Measurements from ENCODE around the gene MST1R. TPM values are rescaled to one million over a fixed set of nuclear protein-coding genes. Genes with fewer than 3 reads are reported as not detected.

Gene MST1R
- total and polyA plus RNA-seq, 2 of the 4 experiments (the other 2 are of a cell fraction), result under 0.01 to 0.14 TPM

- ATAC-seq (ENCODE audit: low read depth) (no peak), DNase-seq (no peak)
- ChIA-PET CTCF (interaction anchor here (1.1 kb wide), 1 partner anchor 9 kb away, joined by 3 read pairs; no protein-coding TSS in a partner anchor), POLR2A (ENCODE audit: unreplicated experiment) (no interaction called here)
- H2AFZ ChIP-seq (replicated peaks; ENCODE audit: low read length, poor library complexity), result no peak overlapping the region
- no peak overlapping the region for H2BK120ac ChIP-seq (ENCODE audit: low read depth, low read length)
- H2AK5ac ChIP-seq (ENCODE audit: low read depth, low read length), result no peak overlapping the region
- no peak overlapping the region for H3K4ac ChIP-seq (ENCODE audit: low read depth, low read length)
- H3K36me3 ChIP-seq (ENCODE audit: control insufficient read depth, insufficient read depth, low read length), result peaks cover 3% of the 10 kb centered on the region
- H3K9me3 ChIP-seq (ENCODE audit: control insufficient read depth, insufficient read depth, low read length), result no peaks in the 10 kb centered on the region
- no peaks in the 10 kb centered on the region for H4K20me1 ChIP-seq (ENCODE audit: insufficient read depth, low read length)
- intact Hi-C loops (cut with micrococcal nuclease), result loop anchor here (5.0 kb wide), 1 partner anchor 64 kb away; no protein-coding TSS in a partner anchor
- H4K5ac ChIP-seq (ENCODE audit: low read depth, low read length), result no peak overlapping the region
- no peaks in the 10 kb centered on the region for H3K27me3 ChIP-seq (ENCODE audit: control insufficient read depth, insufficient read depth, low read length)
- no peak overlapping the region for H2BK20ac ChIP-seq (ENCODE audit: low read depth, low read length)
- H3K18ac ChIP-seq (ENCODE audit: low read depth, low read length), result no peak overlapping the region
- H3K4me2 ChIP-seq (ENCODE audit: low read depth, low read length), result no peak overlapping the region
- H3K14ac ChIP-seq (replicated peaks; ENCODE audit: low read depth, low read length), result no peak overlapping the region
- 88% methylated on average over 2 of the region's 3 CpGs; no CpG with 5 or more reads in 1 of the 2 experiments for WGBS, 2 experiments (ENCODE audit: extremely low coverage in 2 of 2, insufficient read length in 1 of 2)
- H3K56ac ChIP-seq (ENCODE audit: extremely low read depth, insufficient read depth, low read length), result no peak overlapping the region
- H3K79me1 ChIP-seq (ENCODE audit: low read depth in 1 of 2, low read length in 2 of 2), result peaks cover 0 to 3% of the 10 kb centered on the region in 2 experiments; a peak in 2 of 4 replicates
- dilution Hi-C loops (cut with HindIII; ENCODE audit: low sequenced_read_pairs, unreplicated experiment), result no loop called here
- H2BK15ac ChIP-seq (ENCODE audit: low read depth, low read length), result no peak overlapping the region
- peaks cover 3% of the 10 kb centered on the region; the same call in 1 of the 2 replicates for H3K9me1 ChIP-seq (ENCODE audit: insufficient read depth, low read length)
- H3K9ac ChIP-seq (ENCODE audit: low read depth, low read length), result no peak overlapping the region
- no TSS peak for BruUV-seq (replicated peaks)
- in situ Hi-C loops (cut with MboI; ENCODE audit: low sequenced_read_pairs), result loop anchor here (5.0 kb wide), 1 partner anchor 141 kb away; no protein-coding TSS in a partner anchor
- no peak for TF ChIP-seq MAZ (IDR thresholded peaks at IDR 0.05; ENCODE audit: borderline replicate concordance, low read depth, low read length)
- no peak for TF ChIP-seq ELK1 (IDR thresholded peaks at IDR 0.05; ENCODE audit: borderline replicate concordance, low read depth, low read length)
- no peak for TF ChIP-seq RFX5 (IDR thresholded peaks at IDR 0.05; ENCODE audit: low read depth, low read length)
- TF ChIP-seq BHLHE40 (IDR thresholded peaks at IDR 0.05; ENCODE audit: low read depth, low read length), result no peak
- no peak for TF ChIP-seq USF2 (IDR thresholded peaks at IDR 0.05; ENCODE audit: low read depth, low read length)
- TF ChIP-seq NFE2L2 (IDR thresholded peaks at IDR 0.05; ENCODE audit: low read depth, low read length), result no peak
- no peak for TF ChIP-seq MAFK (IDR thresholded peaks at IDR 0.05; ENCODE audit: low read depth, low read length)
- no peak for TF ChIP-seq CEBPB (IDR thresholded peaks at IDR 0.05; ENCODE audit: low read depth, low read length)
- TF ChIP-seq CHD1 (IDR thresholded peaks at IDR 0.05; ENCODE audit: low read depth, low read length), result no peak
- no peak for TF ChIP-seq RCOR1 (IDR thresholded peaks at IDR 0.05; ENCODE audit: insufficient replicate concordance, low read length)
- TF ChIP-seq SMC3 (IDR thresholded peaks at IDR 0.05; ENCODE audit: low read depth, low read length), result no peak
- no peak for TF ChIP-seq FOS (IDR thresholded peaks at IDR 0.05; ENCODE audit: low read depth, low read length)
- TF ChIP-seq POLR2A (IDR thresholded peaks at IDR 0.05; ENCODE audit: low read depth, low read length), result no peak
- H3K4me3 ChIP-seq (ENCODE audit: insufficient read depth, low read depth, low read length), result no peak overlapping the region
- no peak overlapping the region for H3K27ac ChIP-seq (ENCODE audit: insufficient read depth, low read length)
- no peak overlapping the region for H2BK5ac ChIP-seq (ENCODE audit: low read depth, low read length, poor library complexity, severe bottlenecking)
- no peak overlapping the region for H3K23ac ChIP-seq (ENCODE audit: low read depth, low read length)
- no peak overlapping the region for H2AK9ac ChIP-seq (replicated peaks; ENCODE audit: low read depth, low read length, poor library complexity)
- H3K4me1 ChIP-seq (ENCODE audit: control insufficient read depth, insufficient read depth, low read length), result no peaks in the 10 kb centered on the region; the same call in 1 of the 2 replicates
- H4K91ac ChIP-seq (ENCODE audit: insufficient read depth, low read depth, low read length), result no peak overlapping the region
- H4K8ac ChIP-seq (ENCODE audit: low read depth in 2 of 2, low read length in 2 of 2), result no peak overlapping the region
Observed at GRCh38 chr3:49842843-49843517, 60.7 kb downstream of the MST1R start.
